ENCODE results near the gene MYCL.
A peak's percentile ranks its signal among the peaks of the same experiment; 100 is the strongest.

The MYCL gene

DNA sequence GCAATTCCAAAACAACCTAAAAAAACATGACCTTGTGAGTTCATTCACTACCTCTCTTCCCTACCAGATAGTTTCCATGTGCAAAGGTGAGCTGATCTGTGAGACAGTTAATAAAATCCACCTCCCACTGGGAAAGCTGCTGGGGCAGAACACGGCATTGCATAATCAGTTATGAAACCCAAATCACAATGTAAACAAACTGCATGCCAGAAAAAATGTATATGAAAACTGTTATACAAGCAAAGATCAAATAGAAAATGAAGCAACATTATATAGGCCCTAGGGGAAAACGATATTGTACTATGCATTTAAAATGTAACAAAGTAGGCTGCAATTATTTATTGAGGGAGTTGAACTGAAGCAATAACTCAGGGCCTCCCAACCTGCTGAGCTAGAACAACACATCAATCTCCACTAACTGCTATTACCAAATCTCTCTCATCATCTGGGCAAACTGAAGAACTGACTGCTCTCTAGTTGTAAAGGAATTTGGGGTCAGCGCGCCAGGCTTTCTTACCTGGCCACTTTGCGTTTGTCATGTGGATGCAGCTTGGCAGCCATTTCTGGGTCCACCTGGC is 49.4 kb downstream of the MYCL start:
- no peak for DNase-seq (ENCODE audit: low read depth)

DNA sequence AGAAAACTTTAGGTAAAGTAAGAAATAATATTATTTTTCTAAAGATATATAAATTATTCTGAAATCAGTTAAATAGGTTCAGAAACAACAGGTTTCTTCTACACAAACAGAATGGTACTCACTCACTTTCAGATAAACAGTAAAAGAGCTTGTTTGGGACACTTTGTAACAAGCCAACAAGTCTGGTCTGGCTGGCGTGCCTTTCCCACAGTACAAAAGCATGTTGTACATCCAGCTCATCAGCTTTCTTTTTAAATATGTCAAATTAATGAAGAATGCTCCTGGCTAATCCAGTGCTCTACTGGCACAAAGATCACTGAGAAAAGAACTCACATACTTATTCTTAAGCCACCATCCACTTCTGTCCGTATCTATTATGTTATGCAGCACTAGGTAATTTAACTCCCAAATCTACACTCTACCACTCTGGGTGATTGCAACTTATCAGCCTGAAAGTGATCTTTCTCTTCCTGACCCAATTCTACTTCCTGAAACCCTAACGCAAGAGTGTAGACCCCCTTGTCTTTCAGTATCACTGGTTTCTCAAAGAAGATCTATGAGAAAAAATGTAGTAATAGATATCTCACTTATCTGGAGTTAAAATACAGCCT is 51.0 kb downstream of the MYCL start:
- DNase-seq (ENCODE audit: low read depth), result no peak

GRCh38 chr1:39849203-39849602 is 52.5 kb downstream of the MYCL start:
- DNase-seq (ENCODE audit: low read depth), result no peak

DNA sequence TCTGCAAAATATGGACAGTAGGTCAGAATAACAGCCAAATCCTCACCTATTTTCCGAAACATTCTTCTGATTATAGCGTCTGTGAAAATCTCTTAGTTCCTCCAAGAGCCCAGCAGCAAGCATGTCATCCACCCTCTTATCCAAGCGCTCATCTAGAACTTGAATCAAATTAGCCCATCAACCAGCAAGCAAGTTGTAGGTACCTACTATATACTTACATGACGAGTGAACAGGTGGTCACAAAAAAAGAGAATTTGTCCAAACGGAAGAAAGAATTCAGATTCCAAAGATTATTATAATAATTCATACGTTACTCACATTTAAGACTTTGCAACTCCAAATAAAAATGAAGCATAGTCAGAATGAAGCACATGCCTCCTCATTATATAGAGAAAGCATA is 53.8 kb downstream of the MYCL start:
- no peak for DNase-seq (ENCODE audit: low read depth)

DNA sequence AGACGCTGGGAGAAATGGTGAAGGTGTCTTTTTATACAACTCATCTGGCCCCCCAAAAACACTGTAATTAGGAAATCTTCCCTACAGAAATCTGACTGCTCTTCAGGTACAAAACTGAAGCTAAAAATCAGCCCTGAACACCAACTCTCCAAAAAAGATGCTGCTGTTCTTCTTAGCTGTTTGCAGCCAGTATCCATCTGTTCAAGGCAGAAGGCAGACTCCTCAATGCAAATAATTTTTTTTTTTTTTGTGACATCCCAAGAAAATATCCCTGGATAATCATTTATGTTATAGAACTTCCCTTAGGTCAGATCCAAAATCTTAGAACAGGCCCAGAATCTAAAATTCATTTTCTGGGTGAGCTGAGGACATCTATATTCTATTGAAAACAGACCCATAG is 54.9 kb downstream of the MYCL start:
- no peak for DNase-seq (ENCODE audit: low read depth)

DNA sequence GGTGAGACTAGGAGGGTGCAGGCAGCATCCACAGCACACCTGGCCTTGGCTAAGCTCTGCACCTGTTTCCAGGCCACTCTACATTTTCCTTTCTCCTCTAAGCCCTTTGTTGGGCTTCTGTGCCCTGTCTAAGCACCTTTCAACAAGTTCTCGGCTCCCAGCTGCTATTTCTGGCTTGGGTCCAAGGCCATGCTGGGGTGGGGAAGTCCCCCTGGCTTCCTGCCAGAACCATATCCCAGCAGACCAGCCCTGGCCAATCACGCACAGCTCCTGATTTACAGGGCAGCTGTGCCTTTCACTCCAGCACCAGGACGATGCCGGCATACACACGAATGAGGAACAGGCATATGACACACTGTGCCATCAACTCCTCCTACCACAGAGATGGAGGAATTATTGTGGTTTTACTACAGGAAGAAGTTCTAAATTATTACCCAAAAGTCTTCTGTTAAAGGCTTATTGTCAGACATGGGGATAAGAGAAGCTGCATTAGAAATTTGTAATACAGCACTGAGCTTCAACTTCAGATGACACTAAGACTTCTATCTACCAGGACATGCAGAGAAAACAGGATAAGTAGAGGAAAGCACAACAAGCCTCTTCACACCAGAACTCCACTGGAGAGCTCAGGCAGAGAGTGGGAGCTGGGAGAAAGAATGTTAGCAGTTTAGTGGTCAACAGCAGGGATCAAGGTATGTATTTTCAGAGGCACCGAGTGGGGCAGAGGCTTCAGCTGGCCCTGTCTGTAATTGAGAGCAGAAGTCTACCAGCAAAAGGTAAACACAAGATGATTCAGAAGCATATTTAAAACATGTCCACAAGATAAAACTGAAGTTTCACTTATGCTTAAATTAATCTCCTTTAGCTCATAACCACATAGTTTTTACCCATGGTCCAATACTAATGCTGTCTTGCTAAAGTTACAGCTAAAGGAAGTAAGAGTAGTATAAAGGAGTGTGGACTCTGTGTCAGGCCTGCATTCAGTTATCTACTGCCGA is 55.8 kb downstream of the MYCL start:
- peak; percentile 18 for DNase-seq (ENCODE audit: low read depth)
